ENCODE data around the gene ABHD1. TPM values are rescaled to one million over a fixed set of nuclear protein-coding genes. Genes with fewer than 3 reads are reported as not detected.
A peak's percentile ranks its signal among the peaks of the same experiment; 100 is the strongest.
"Not testable (repeated sequence)": the region's sequence is repeated elsewhere in the genome, so short reads cannot be mapped to it uniquely, and the experiment has no call there.

The ABHD1 gene
- total RNA-seq = 1.1 TPM
- long read RNA-seq, partial matches to known transcripts = 0 of 1 reads
- long read RNA-seq, other reads (novel, unspliced or antisense) = 1 of 1 reads

GRCh38 chr2:27123302-27124150 is at the start of gene ABHD1:
TSS of gene ABHD1 (plus strand) at chr2:27123815. CDS start at chr2:27123949, 134 bp downstream.
- peak; percentile 90 for DNase-seq (ENCODE audit: low spot score)
- intact Hi-C loops (cut with DNase I) = no loop called here

GRCh38 chr2:27074738-27075565 is 48.7 kb upstream of the ABHD1 start:
- DNase-seq (ENCODE audit: low spot score) = no peak
- intact Hi-C loops (cut with DNase I) = loop anchor here (5.0 kb wide), 1 partner anchor 43 kb away; the partner anchor contains the start of gene TMEM214

DNA sequence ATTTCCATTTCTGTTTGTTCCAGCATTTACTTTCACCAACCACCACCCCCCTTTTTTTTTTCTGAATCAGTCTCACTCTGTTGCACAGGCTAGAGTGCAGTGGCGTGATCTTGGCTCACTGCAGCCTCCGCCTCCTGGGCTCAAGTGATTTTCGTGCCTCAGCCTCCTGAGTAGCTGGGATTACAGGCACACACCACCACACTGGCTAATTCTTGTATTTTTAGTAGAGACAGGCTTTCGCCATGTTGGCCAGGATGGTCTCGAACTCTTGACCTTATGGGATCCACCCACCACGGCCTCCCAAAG is 48.1 kb upstream of the ABHD1 start:
- intact Hi-C loops (cut with DNase I); DNase-seq (ENCODE audit: low spot score): not testable (repeated sequence)

DNA sequence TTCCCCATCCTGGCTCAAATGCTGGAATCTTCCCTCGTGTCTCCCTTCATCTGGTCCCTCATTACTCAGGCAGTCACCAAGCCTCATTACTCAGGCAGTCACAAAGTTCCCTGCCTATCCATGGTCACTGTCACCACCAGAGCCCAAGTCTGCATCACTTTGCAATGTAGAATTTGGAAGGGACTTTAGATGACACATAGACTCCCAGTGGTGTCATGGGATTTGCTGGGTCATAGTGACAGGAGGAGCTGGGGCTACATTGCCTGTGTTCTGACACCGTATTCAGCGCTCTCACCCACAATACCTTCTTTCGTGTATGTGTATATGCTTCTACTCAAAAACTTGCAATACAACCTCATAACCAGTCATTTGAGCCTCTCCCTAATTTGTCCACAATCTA is 47.3 kb upstream of the ABHD1 start:
- intact Hi-C loops (cut with DNase I) = no loop called here
- DNase-seq (ENCODE audit: low spot score) = no peak

GRCh38 chr2:27077231-27077630 is 46.4 kb upstream of the ABHD1 start:
- intact Hi-C loops (cut with DNase I) = no loop called here
- no peak for DNase-seq (ENCODE audit: low spot score)

- peak; percentile 88 for DNase-seq (ENCODE audit: low spot score)
- intact Hi-C loops (cut with DNase I) = no loop called here
Measured at GRCh38 chr2:27078267-27079194, 45.1 kb upstream of the ABHD1 start, which contains the start of gene EMILIN1. TSS of gene EMILIN1 (plus strand) at chr2:27078615. CDS start at chr2:27079066, 451 bp downstream.

GRCh38 chr2:27079233-27080139 is 44.1 kb upstream of the ABHD1 start:
- no peak for DNase-seq (ENCODE audit: low spot score)
- intact Hi-C loops (cut with DNase I) = no loop called here

- intact Hi-C loops (cut with DNase I) = no loop called here
- no peak for DNase-seq (ENCODE audit: low spot score)
Measured at GRCh38 chr2:27080140-27080469, 43.5 kb upstream of the ABHD1 start.

GRCh38 chr2:27080603-27080936 is 43.0 kb upstream of the ABHD1 start:
- DNase-seq (ENCODE audit: low spot score) = no peak
- intact Hi-C loops (cut with DNase I) = no loop called here

DNA sequence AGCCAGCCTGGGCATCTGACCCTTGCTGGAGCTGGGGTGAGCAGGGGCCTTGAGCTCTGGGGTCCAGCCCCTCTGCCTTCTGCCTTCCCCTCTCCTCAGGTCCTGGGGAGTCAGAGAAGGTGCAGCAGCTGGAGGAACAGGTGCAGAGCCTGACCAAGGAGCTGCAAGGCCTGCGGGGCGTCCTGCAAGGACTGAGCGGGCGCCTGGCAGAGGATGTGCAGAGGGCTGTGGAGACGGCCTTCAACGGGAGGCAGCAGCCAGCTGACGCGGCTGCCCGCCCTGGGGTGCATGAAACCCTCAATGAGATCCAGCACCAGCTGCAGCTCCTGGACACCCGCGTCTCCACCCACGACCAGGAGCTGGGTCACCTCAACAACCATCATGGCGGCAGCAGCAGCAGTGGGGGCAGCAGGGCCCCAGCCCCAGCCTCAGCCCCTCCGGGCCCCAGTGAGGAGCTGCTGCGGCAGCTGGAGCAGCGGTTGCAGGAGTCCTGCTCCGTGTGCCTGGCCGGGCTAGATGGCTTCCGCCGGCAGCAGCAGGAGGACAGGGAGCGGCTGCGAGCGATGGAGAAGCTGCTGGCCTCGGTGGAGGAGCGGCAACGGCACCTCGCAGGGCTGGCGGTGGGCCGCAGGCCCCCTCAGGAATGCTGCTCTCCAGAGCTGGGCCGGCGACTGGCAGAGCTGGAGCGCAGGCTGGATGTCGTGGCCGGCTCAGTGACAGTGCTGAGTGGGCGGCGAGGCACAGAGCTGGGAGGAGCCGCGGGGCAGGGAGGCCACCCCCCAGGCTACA is 41.4 kb upstream of the ABHD1 start:
- intact Hi-C loops (cut with DNase I) = loop anchor here (1.0 to 2.0 kb wide), 2 partner anchors 11 to 121 kb away; partner anchors contain the start of gene OST4
- DNase-seq (ENCODE audit: low spot score) = no peak

DNA sequence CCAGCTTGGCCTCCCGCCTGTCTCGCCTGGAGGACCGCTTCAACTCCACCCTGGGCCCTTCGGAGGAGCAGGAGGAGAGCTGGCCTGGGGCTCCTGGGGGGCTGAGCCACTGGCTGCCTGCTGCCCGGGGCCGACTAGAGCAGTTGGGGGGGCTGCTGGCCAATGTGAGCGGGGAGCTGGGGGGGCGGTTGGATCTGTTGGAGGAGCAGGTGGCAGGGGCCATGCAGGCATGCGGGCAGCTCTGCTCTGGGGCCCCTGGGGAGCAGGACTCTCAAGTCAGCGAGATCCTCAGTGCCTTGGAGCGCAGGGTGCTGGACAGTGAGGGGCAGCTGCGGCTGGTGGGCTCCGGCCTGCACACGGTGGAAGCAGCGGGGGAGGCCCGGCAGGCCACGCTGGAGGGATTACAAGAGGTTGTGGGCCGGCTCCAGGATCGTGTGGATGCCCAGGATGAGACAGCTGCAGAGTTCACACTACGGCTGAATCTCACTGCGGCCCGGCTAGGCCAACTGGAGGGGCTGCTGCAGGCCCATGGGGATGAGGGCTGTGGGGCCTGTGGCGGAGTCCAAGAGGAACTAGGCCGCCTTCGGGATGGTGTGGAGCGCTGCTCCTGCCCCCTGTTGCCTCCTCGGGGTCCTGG is 40.7 kb upstream of the ABHD1 start:
- DNase-seq (ENCODE audit: low spot score) = no peak
- intact Hi-C loops (cut with DNase I) = loop anchor here (2.0 kb wide), 1 partner anchor 122 kb away; no protein-coding TSS in a partner anchor

DNA sequence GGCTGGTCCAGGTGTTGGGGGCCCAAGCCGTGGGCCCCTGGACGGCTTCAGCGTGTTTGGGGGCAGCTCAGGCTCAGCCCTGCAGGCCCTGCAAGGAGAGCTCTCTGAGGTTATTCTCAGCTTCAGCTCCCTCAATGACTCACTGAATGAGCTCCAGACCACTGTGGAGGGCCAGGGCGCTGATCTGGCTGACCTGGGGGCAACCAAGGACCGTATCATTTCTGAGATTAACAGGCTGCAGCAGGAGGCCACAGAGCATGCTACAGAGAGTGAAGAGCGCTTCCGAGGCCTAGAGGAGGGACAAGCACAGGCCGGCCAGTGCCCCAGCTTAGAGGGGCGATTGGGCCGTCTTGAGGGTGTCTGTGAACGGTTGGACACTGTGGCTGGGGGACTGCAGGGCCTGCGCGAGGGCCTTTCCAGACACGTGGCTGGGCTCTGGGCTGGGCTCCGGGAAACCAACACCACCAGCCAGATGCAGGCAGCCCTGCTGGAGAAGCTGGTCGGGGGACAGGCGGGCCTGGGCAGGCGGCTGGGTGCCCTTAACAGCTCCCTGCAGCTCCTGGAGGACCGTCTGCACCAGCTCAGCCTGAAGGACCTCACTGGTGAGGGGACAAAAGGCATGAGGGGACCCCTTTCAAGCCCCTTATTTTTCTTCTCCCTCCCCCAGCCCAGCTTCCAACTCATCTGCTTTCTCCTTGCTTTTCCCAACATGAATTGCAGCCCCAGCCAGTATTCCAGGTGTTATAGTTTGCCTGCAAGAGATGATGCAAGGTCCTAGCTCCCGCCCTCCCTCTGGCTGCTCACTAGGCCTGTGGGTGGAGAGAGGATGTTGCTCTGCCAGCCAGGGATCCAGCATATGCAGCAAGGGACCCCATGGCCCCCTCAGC is 40.0 kb upstream of the ABHD1 start:
- intact Hi-C loops (cut with DNase I) = loop anchor here (2.0 kb wide), 3 partner anchors 51 to 123 kb away; partner anchors contain the start of gene TMEM214
- no peak for DNase-seq (ENCODE audit: low spot score)

DNA sequence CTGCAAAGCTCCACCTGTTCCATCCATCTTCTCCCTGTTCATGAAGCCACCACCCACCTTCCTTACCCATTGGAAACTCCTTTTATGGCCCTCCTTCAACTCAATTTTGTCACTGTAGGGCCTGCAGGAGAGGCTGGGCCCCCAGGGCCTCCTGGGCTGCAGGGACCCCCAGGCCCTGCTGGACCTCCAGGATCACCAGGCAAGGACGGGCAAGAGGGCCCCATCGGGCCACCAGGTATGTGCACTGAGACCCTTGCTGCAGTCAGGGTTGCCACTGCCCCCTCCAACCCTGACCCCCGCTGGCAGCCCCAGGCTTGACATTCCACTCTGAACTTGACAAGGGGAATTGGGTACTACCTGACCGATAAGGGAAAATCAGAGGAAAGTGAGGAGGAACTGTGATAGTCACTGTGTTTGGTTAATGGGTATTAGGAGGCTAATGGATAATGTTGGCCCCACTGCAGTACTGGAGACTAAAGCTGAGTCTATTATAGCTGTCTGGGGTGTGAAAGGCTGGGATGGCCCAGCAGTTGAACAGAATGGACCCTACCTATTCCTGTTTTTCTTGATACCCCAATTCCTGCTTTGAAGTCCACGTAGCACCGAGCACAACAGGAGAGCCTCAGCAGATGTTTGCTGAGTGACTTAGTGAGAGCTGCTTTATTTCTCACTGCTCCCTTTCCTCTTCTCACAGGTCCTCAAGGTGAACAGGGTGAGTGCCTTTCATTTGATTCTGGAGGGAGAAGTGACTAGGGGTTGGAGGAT is 39.1 kb upstream of the ABHD1 start:
- DNase-seq (ENCODE audit: low spot score) = no peak
- intact Hi-C loops (cut with DNase I) = loop anchor here (2.0 kb wide), 2 partner anchors 52 to 116 kb away; partner anchors contain the start of gene TMEM214

GRCh38 chr2:27085062-27085672 is 38.4 kb upstream of the ABHD1 start:
- intact Hi-C loops (cut with DNase I) = loop anchor here (2.0 kb wide), 2 partner anchors 52 to 116 kb away; partner anchors contain the start of gene TMEM214
- DNase-seq (ENCODE audit: low spot score) = peak; percentile 75

DNA sequence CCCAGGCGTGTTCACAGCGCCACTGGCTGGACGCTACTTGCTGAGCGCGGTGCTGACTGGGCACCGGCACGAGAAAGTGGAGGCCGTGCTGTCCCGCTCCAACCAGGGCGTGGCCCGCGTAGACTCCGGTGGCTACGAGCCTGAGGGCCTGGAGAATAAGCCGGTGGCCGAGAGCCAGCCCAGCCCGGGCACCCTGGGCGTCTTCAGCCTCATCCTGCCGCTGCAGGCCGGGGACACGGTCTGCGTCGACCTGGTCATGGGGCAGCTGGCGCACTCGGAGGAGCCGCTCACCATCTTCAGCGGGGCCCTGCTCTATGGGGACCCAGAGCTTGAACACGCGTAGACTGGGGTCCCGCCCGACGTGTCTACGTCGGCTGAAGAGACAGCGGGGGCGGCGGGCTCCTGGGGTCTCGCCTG is 37.9 kb upstream of the ABHD1 start:
- intact Hi-C loops (cut with DNase I) = loop anchor here (2.0 kb wide), 3 partner anchors 35 to 117 kb away; partner anchors contain the start of genes AGBL5 and TMEM214
- peak; percentile 91 for DNase-seq (ENCODE audit: low spot score)

All from cardiac septum (tissue), 1 donor.